GM19328 (cell line): Measurements from ENCODE around the gene TMEM232.
A peak's percentile ranks its signal among the peaks of the same experiment; 100 is the strongest.
"Not testable (repeated sequence)": the region's sequence is repeated elsewhere in the genome, so short reads cannot be mapped to it uniquely, and the experiment has no call there.

Experiments
- ATAC-seq: cut with Tn5 transposase; IDR thresholded peaks from one replicate; pipeline ENCODE4 v1.9.1; 2021; ENCODE audit warnings: mild to moderate bottlenecking, moderate library complexity; ENCODE audit not compliant: unreplicated experiment

Gene TMEM232

GRCh38 chr5:110726249-110727024 lies at the start of gene TMEM232:
Gene TMEM232 (minus strand): TSS chr5:110726671. CDS start chr5:110667352, 59,319 bp downstream.
- ATAC-seq = peak; percentile 88

GRCh38 chr5:110770286-110770685 lies 43.8 kb upstream of the TMEM232 start:
- ATAC-seq = no peak

GRCh38 chr5:110769000-110769681 lies 42.7 kb upstream of the TMEM232 start:
- no peak for ATAC-seq

- ATAC-seq = no peak
These were observed 41.8 kb upstream of the TMEM232 start for GRCh38 chr5:110768138-110768860.

GRCh38 chr5:110760158-110760557 lies 33.7 kb upstream of the TMEM232 start:
- no peak for ATAC-seq

- ATAC-seq = no peak
These were observed 30.8 kb upstream of the TMEM232 start for GRCh38 chr5:110757118-110757729.

GRCh38 chr5:110754181-110754580 lies 27.7 kb upstream of the TMEM232 start:
- no peak for ATAC-seq

GRCh38 chr5:110753600-110753999 lies 27.1 kb upstream of the TMEM232 start:
- ATAC-seq = no peak

GRCh38 chr5:110752953-110753352 lies 26.5 kb upstream of the TMEM232 start:
- no peak for ATAC-seq

- ATAC-seq = peak; percentile 99
These were observed 25.7 kb upstream of the TMEM232 start for GRCh38 chr5:110751902-110752762.

GRCh38 chr5:110738812-110739651 lies 12.6 kb upstream of the TMEM232 start, which contains the start of gene SLC25A46:
Gene SLC25A46 (plus strand): TSS chr5:110739007. CDS start chr5:110739120, 113 bp downstream.
- ATAC-seq = peak; percentile 98

GRCh38 chr5:110738503-110738811 lies 12.0 kb upstream of the TMEM232 start:
- peak; percentile 64 for ATAC-seq

- ATAC-seq = no peak
These were observed 10.3 kb upstream of the TMEM232 start for GRCh38 chr5:110736753-110737152.

GRCh38 chr5:110735556-110735955 lies 9.1 kb upstream of the TMEM232 start:
- no peak for ATAC-seq

- ATAC-seq = no peak
These were observed 7.6 kb upstream of the TMEM232 start for GRCh38 chr5:110734101-110734500.

GRCh38 chr5:110731499-110731898 lies 5.0 kb upstream of the TMEM232 start:
- not testable (repeated sequence) for ATAC-seq

GRCh38 chr5:110727025-110727314 lies 499 bp upstream of the TMEM232 start:
- ATAC-seq = peak; percentile 32

GRCh38 chr5:110718311-110718710 lies 8.2 kb downstream of the TMEM232 start:
- no peak for ATAC-seq
